ENCODE measurements around the gene CALHM1. TPM values are rescaled to one million over a fixed set of nuclear protein-coding genes. Genes with fewer than 3 reads are reported as not detected.

Gene CALHM1
- total and polyA plus RNA-seq, 2 of the 8 experiments (the other 6 are each of a cell fraction or from before 2014, with no cell fraction given): 0.29 to 0.34 TPM

DNA sequence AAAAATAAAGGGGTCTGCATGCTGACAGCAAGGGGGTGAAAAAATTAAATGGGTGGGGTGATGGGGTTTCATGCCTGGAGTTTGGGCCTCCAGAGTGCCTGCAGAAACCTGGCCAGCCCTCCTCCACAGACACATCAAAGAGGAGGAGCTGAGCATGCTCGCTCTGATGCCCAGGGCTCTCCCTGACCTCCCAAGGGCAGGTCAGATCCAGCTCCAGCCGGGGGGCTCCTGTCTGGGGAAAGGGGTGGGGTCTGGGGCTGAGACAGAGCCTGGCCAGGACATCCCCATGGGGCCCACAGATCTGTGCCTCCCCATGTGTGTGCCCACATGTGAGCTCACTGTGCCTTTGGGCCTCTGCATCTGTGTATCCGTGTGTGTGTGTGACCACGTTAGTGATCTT is 915 bp upstream of the CALHM1 start:
- CTCF ChIA-PET (ENCODE audit: partially characterized antibody): interaction anchor here (0.6 to 6.0 kb wide), 8 partner anchors 11 to 43 kb away, joined by 3 to 39 read pairs (median 6); no protein-coding TSS in a partner anchor
- 89% methylated on average over 4 of the region's 4 CpGs; no CpG with 5 or more reads in 1 of the 2 experiments for WGBS, 2 experiments (ENCODE audit: extremely low coverage in 1 of 2, insufficient coverage in 1 of 2, insufficient read length in 1 of 2, insufficient replicate concordance in 2 of 2, low coverage in 1 of 2, low lambda C conversion rate in 2 of 2, missing lambda C conversion rate in 1 of 2)
- H4K8ac ChIP-seq (ENCODE audit: extremely low read depth, insufficient read depth, low read length): 0 out of 2 replicates have a peak overlapping the region, but pooled peaks have one; percentile 3

More for the DNA sequence above, 915 bp upstream of the CALHM1 start:
- no peak overlapping the region for H3K4me2 ChIP-seq (ENCODE audit: insufficient read depth in 1 of 2, low read depth in 2 of 2, low read length in 2 of 2)
- no peak overlapping the region for H2BK5ac ChIP-seq (ENCODE audit: low read depth, low read length)
- H3K79me2 ChIP-seq (ENCODE audit: control insufficient read depth in 1 of 2, insufficient read depth in 2 of 2, low read length in 2 of 2): no peaks in the 10 kb centered on the region
- no peaks in the 10 kb centered on the region for H4K20me1 ChIP-seq (replicated peaks in 1 of 2; ENCODE audit: control insufficient read depth in 1 of 2, insufficient read depth in 2 of 2, low read length in 2 of 2)
- no peak overlapping the region for H3K4me3 ChIP-seq (ENCODE audit: extremely low read depth in 1 of 4, insufficient read depth in 2 of 4, low read depth in 3 of 4, low read length in 4 of 4)
- H3K56ac ChIP-seq (replicated peaks; ENCODE audit: insufficient read length, low read depth, low read length): no peak overlapping the region
- H3K9me3 ChIP-seq (ENCODE audit: insufficient read depth in 2 of 2, low read depth in 1 of 2, low read length in 1 of 2): no peaks in the 10 kb centered on the region
- no peak overlapping the region for H2BK12ac ChIP-seq (ENCODE audit: low read depth, low read length)
- no peak overlapping the region for H3K23ac ChIP-seq (ENCODE audit: insufficient read length)
- H2AK5ac ChIP-seq (ENCODE audit: low read depth, low read length): no peak overlapping the region
- POLR2A ChIA-PET (ENCODE audit: partially characterized antibody): no interaction called here
- no peaks in the 10 kb centered on the region for H3K36me3 ChIP-seq (ENCODE audit: control insufficient read depth in 2 of 4, insufficient read depth in 4 of 4, low read length in 3 of 4)
- no peak overlapping the region for H3K18ac ChIP-seq (ENCODE audit: extremely low read depth, low read length)
- H2AFZ ChIP-seq (ENCODE audit: low read length): no peak overlapping the region
- H2BK15ac ChIP-seq (ENCODE audit: low read length): no peak overlapping the region
- no peaks in the 10 kb centered on the region for H3K79me1 ChIP-seq (ENCODE audit: low read depth, low read length)
- FAIRE-seq (no peak), DNase-seq (ENCODE audit: low read depth in 1 of 2, low spot score in 2 of 2) (no peak)
- H3K27me3 ChIP-seq (replicated peaks in 1 of 4; ENCODE audit: control insufficient read depth in 3 of 4, extremely low read depth in 1 of 4, insufficient read depth in 3 of 4, low read length in 3 of 4): no peaks in the 10 kb centered on the region
- peaks cover 0 to 8% (median 7%) of the 10 kb centered on the region in 4 experiments; a peak in 4 of 7 replicates for H3K4me1 ChIP-seq (replicated peaks in 1 of 4; ENCODE audit: control insufficient read depth in 3 of 4, insufficient read depth in 4 of 4, low read length in 3 of 4)
- no peak overlapping the region for H4K5ac ChIP-seq (ENCODE audit: insufficient read length, low read depth, low read length)
- no peak overlapping the region for H3K9ac ChIP-seq (replicated peaks in 1 of 4; ENCODE audit: extremely low read depth in 1 of 4, low read depth in 3 of 4, low read length in 3 of 4)
- no peak overlapping the region for H2BK20ac ChIP-seq (ENCODE audit: low read length)
- H3K14ac ChIP-seq (ENCODE audit: insufficient read length): no peak overlapping the region
- H4K91ac ChIP-seq (replicated peaks; ENCODE audit: insufficient read length, low read length): no peak overlapping the region
- H3K23me2 ChIP-seq (ENCODE audit: low read depth, low read length): no peaks in the 10 kb centered on the region
- no peak overlapping the region for H3K27ac ChIP-seq (ENCODE audit: low read depth, low read length)
- no peak overlapping the region for H2BK120ac ChIP-seq (replicated peaks; ENCODE audit: low read depth, low read length)
- peak overlapping the region; percentile 38 for H3K4ac ChIP-seq (replicated peaks; ENCODE audit: insufficient read length, low read depth, low read length)

Measured in H1 (cell line).